HG03469 (cell line): ENCODE results near the gene POLR2M.

ENCODE experiments used
- ATAC-seq: cut with Tn5 transposase; IDR thresholded peaks from one replicate; pipeline ENCODE4 v1.9.1; 2021; ENCODE audit warnings: mild to moderate bottlenecking, moderate library complexity, moderate number of reproducible peaks; ENCODE audit not compliant: unreplicated experiment

POLR2M gene

DNA sequence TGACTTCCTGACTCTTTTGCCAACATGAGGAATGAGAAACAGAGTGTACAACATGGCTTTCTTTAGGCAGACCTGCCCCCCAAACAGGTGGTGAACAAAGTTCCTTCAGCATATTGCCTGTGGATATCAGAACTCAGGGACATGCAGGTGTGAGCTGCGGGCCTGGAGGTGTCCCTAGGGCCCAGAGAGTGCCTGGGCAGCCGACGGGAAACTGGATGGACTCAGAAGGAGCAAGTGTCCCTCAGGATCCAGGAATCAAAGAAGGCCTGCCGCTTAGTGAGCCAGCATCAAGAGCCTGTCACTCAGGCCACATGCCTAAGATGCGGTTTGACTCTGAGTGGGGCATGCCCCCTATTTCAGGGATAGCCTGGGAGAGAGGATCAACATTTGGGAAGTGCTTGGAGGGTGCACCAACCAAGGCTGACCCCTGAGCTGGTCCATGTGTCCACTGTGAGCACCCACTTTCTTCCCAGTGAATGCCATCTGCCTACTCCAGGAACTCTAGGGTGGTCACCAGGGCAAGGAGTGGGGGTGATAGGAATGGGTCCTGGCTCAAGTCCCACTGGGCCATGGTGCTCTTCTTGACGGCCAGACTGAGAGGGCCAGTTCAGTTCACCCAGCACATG lies 16.1 kb upstream of the POLR2M start:
- no peak for ATAC-seq

DNA sequence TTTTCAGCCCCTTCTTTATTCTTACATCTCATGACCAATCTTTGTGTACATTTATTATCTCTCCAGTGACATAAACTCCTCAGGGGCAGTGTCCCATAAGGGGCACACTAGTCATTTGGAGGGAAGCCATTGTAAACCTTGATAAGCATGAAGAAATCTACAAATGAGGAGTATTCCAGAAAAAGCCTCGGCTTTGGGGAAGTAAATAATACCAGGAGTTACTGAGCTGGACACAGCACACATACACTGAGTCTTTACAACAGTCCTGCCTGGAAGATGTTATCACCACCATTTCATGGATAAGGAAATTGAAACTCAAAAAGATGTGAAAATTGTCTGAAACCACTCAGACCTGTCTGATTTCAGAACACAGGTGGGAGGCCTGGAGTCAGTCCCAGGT lies 15.4 kb upstream of the POLR2M start:
- ATAC-seq: no peak

DNA sequence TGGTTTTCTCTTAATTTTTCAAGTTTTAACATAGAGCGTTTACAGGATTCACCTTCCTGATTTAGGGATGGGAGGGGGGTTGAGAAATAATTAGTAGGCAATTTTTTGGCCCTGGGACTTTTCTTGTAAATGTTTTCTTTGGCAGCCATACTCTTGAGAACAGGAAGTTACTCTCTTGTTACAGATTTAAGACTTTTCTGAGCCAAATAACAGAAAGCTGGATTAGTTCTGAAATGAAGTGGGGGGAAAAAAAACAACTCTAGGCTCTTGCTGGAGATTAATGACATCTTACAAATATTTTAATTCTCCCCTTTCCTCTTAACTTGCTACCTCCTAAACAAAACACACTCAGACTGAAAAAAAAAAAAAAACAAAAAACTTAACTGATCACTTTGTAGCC lies 13.8 kb upstream of the POLR2M start:
- ATAC-seq: no peak

DNA sequence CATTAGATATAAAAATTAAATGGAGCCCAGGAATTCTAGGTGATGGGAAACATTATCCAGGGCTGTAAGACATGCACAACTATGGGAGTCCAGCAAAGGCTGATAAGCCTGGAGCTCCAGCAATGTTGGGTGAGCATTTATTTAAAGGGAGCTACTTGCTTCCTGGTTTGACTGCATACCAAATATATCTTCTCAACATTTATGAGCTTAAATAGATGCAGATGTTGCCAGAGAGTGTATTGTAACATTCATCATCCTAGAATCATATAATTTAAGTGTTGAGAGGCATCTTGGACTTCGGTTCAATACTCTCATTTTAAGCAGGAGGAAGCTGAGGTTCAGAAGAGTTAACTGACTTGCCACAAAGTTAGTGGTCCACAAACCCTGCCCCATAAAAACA lies 12.2 kb upstream of the POLR2M start:
- ATAC-seq: no peak

DNA sequence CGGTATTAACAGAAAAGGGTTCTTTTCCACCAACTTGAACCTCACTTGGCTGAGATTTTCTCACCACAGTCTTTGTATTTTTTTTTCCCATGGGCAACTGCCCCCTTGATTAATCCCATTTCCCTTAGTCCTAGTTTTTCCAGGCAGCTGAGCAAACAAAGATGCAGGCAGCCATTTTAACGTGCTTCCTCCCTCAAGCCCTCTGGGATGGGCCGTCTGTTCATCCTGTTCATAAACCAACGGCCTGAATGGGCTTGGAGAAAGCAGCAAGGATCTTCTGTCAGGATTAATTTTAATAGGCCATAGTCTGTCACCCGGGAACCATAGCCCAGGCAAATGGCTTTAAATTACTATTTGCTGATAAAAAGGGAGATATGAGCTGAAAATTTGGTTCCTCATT lies 10.4 kb upstream of the POLR2M start:
- ATAC-seq: no peak

DNA sequence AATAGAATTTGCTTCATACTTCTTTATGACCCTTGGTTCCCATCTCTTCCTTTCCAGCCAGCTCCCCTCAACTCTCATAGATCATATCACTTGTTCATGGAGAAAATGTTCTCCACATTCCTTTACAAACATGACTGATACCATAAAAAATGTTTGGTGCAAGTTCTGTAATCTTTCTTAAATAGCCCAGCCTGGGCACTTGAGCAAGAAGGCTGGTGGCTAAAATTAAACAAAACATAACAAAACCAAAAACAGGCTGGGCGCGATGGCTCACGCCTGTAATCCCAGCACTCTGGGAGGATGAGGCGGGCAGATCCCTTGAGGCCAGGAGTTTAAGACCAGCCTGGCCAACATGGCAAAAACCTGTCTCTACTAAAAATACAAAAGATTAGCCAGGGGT lies 8.9 kb upstream of the POLR2M start:
- ATAC-seq: no peak

DNA sequence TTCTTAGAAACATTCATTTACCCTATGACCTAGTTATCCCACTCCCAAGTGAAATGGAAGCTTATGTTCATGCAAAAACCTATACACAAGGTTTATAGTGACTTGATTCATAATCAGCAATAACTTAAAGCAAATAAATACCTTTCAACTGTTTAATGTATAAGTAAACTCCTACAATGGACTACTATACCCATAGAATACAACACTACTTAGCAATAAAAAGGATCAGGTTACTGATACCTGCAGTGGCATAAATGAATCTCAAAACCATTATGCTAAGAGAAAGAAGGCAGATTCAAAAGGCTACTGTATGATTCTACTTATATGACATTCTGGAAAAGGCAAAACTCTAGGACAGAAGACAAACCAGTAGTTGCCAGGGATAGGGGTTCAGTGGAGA lies 8.3 kb upstream of the POLR2M start:
- ATAC-seq: no peak

DNA sequence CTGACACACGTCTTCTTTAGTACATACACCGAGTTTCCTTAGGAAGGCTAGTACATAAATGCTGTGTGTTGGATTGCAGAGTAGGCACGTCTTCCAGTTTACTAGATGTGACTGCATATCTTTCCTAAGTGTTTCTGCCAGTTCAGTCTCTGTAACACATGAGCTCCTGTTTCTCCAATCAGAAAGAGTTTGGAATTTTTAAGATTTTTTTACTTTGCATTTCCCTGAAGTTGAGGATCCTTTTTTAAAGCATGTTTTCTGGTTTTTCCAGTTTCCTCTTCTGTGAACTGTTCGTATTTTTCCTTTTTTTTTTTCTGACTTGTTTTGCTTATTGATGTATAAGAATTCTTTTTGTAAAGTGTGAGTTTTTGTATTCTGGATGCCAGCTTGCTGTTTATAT lies 7.5 kb upstream of the POLR2M start:
- no peak for ATAC-seq

DNA sequence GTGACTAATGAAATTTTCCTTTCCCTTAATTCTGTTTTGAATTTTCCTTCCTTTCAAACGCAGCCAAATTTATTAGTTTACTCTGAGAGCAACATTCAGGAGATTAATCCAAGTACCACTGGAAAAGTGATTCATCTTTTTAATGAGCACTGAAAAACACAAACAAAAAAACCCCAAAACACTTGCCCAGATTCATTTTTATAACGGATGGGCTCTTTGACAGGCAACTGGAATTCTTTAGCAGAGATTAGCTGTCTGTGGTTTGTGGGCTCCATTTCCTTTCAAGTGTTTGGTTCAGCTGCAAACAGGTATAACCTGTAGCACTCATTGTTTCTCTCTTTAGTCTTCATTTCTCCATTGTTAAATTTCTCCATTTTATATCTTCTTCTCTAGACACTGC lies 3.1 kb upstream of the POLR2M start:
- ATAC-seq: no peak

DNA sequence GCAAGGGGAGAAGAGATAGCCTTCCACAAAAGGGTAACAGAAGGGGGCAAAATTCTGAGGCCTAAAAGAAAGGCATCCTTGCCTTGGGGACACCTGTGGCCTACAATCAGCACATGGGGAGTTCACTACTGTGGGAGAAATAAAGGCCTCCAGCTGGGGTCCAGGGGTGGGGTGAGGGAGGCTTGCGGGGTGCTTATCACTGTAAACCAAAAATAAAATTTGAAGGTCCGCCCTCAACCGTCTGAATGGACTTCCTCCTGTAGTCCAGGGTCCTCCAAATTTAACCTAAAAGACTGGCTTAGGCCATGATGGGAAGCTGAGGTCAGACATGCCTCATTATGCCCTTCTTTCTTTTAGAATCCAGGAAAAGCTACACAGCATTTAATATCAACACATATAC lies 2.1 kb upstream of the POLR2M start:
- no peak for ATAC-seq

DNA sequence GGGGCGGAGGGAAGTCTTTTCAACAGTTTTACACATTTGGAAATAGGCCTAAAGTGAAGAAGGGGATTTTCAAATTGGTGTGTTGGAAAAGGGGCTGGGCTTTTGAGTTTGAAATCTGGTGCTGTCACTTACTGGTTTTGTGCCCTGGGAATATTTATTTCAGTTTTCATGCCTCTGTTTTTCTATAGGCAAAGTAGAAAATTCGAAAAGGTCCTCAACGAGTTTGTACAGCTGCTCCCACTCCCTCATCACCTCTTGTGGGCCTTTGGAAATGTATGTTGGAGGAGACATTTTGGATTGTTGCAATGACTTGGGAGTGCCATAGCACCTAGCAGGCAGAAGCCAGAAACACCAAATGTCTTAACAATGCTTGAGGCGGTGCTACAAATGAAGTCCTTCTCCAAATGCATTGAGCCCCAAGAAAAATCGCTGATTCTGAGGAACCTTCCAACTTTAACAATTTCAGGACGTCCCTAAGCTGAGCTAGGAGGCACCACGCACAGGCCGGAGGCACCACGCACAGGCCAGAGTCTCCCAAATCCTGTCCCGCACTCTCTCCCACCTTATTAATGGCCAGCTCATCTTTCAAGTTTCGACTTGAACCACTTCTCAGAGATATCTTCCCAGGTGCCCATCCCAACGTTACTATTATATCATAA lies 639 bp upstream of the POLR2M start:
- no peak for ATAC-seq

DNA sequence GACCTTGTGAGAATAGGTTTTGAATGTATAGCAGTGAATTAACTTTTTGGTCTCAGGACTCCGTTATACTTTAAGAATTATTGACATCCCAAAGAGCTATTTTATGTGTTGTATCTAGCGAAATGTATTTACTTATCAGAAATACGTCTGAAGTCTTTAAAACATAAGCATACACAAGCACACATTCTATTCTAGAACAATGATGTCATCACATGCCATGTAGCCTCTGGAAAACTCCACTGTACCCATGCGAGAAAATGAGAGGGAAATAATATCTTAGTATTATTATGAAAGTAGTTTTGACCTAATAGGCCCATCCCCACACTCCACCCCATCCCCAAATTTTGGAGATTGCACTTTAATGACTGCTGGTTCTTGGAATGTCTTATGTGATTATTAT lies 1.5 kb downstream of the POLR2M start:
- no peak for ATAC-seq

DNA sequence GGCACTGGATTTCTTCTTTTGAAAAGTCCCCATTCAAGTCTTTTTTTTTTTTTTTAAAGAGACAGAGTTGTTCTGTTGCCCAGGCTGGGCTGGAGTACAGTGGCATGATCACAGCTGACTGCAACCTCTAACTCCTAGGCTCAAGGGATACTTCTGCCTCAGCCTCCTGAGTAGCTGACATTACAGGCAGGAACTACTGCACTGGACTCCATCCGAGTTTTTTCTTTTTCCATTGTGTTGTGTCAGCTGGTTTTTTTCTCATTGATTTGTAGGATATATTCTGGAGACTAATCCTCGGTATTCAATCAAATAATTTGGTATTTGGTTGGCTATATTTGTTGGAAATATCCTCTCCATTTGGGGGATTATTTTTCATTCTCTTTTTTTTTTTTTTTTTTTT lies 11.8 kb downstream of the POLR2M start:
- ATAC-seq: no peak

DNA sequence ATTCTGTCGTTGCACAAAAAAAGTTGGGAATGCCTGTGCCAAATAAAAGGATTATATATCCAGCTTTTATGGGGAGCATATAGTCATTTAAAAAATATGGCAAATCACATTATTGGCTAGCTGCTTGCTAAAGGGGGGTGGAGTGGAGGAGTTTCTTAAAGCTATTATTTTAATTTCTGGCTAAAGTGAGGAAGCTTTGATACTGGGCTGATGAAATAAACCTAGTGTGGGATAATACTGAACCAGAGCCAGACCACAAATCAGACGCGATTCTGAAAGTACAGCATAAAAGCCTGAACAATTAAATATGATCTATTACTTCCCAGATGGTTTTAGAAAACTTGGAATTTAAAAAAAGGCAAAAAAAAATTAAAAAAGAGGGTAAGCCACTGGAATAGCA lies 14.4 kb downstream of the POLR2M start:
- ATAC-seq: no peak

DNA sequence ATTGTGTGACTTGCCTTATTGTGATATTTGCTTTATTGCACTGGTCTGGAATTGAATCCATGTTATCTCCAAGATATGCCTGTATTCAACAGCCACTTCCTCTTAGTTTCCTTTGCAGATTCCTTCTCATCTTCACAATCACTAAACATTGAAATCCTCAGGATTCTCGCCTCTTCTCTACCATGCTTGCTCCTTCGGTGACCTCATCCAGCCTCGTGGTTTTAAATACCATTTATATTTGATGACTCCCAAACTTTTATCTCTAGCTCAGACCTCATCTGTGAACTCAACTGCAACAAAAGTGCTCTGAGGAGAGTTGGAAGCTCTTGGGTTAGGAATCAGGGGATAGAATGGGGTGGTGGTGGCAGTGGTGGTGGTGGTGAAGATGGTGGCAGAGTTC lies 19.9 kb downstream of the POLR2M start:
- ATAC-seq: no peak

DNA sequence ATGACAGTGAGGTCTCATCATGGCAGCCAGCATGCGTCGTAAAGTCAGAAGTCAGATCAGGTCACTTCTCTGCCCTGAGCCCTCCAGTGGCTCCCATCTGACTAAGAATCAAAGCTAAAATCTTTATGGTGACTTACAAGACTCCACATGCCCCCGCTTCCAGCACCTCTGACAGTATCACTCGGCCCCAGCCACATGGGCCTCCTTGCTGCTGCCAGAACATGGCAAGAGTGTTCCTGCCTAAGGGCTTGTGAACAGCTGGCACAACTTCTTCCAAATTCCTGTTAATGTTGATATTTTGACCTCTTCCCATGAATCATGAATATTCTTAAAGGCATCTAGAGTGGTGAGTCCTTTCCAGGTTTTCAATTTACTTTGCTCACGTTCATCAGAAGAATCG lies 20.5 kb downstream of the POLR2M start:
- no peak for ATAC-seq

DNA sequence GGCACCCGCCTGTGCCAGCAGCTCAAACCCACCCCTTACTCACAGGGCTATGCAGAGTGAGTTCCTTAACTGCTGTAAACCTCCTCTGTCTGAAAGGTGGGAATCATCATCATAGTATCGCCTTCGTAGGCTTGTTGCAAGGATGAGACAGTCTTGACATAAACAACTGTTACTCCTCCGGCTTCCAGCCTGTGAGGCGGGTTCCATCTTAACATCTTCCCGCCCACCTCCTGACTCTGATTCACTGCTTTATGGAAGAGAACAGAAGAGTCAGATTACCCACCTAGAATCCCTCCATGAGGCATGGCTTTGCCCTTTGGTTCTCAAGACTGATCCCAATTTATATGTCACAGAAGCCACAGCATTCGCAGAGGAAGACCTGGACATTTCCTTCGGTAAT lies 21.9 kb downstream of the POLR2M start:
- ATAC-seq: no peak

DNA sequence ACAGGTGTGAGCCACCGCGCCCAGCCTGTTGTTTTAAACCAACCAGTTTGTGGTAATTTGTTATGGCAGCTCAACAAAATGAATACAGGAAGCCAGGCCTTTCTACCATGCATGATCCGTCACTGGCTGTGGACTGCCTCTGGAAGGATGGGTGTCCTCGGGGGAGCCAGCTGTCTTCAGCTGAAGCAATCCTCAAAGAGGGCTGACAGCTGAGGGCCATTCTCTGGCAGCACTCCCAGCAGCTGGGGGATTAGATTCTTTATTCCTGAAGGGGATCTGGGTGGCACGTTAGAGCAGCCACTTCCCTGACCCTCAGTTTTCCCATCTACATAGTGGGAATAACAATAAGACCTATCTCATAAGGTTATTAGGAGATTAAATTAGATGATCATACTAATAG lies 24.4 kb downstream of the POLR2M start:
- no peak for ATAC-seq

DNA sequence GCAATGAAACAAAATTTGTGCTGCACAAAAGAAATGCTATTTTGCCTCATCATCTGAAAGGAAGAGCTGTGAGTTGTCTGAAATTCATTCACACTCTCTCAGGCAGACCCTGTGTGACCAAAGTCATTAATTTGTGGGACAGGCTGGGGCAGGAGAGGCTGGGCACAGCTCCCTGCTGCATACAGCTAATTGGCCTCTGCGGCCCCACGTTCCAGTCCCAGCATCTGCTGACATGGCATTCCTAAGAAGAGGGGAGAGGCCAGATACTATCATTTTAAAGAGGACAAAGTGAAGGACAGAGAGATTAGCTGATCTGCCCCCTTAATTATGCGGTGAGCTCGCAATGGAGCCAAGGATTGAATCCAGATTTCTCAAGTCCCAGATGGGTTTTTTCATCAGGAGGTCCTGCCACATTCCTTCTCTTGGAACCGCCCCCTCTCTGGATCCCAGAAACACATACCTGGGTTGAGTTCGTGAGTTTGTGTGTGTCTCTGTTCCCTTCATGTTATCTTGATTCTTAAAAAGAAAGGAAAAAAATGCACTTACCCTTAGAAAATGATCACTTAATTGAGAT lies 25.1 kb downstream of the POLR2M start:
- ATAC-seq: no peak

DNA sequence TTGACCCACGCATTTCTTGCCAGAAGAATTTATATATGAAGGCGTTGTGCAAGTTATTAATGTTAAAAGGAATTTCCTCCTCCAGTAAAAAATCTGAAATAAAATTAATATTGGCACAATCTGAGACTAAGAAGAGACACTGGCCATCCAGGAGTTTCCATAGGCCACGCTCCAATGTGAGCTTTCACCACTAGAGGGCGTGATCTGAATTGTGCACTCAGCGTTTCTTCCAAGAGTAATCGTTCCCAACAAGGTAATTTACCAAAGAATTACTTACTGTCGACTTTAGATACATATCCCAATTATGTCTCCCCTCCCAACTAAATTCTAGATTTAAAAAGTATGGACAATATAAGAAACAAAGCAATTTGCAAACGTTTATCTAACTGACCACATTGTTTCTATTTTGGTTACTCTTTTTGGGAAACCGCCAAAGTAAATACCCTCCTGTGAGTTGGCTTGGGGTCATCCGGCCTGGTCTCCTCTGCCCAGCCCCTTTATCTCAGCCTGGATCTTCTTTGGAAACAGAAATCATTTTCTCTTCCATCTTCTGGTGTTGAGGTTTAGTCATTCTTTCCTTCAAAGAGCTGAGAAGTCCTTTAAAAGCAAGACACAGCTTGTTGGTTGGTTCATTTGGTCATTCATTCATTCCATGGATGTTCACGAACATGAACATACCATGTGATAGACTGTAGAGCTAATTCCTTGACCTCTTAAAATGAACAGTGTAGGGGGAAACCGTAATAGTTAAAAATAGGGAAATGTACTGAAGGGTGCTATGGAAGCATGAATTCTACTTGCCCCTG lies 26.2 kb downstream of the POLR2M start:
- ATAC-seq: no peak

DNA sequence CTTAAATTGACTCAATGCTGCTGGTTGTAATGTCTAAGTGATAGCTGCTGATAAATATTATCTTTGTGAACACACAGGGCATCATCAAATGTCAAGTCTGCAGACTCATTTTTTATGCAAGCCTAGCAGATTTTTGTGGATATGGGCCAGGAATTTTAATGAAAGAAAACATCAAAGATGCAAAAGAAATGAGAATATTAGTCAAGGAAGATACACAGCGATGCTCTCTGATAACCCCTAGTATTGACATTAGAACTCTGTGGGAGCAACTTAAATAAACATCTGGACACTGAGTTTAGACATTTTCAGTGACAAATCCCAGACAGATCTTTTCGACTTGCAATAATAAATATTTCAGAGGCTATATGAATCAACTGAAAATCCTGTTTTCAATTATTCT lies 28.3 kb downstream of the POLR2M start:
- no peak for ATAC-seq

DNA sequence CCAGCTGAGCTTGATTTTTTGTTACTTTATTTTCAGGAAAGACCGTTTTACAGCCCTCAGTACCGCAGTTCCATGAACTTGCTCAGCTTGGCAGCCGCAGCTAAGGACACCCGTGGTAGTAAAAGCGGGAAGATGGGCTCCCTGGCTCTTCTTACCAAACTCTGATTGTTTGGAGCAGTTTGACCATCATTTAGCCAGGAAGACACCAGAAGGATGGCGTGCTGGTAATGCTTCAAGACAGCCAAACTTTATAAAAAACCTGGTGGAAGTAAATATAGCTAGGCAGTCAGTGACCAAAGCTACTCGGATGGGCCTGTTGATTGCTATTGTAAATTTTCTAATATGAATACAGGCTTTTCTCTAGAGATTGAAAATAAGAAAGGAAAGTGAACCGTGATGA lies 28.9 kb downstream of the POLR2M start:
- ATAC-seq: no peak
